HCT116 (cell line): ENCODE measurements around the gene CAPN5. TPM values are rescaled to one million over a fixed set of nuclear protein-coding genes. Genes with fewer than 3 reads are reported as not detected.

Experiments used
- ATAC-seq: fragments of 200-7000 bp; cut with Tn5 transposase; 2 replicates; pipeline ENCODE4 v1.9.1; 2020; ENCODE audit warnings: mild to moderate bottlenecking, moderate library complexity
- BruUV-seq: library from RNA; stranded (reverse); fragments of 400-500 nt; replicated peaks from 2 replicates; lab custom pipeline; 2021; lab: Mats Ljungman, UMichigan
- CTCF ChIA-PET: fragments of 300-600 bp; sonication (Branson Sonifier 250); formaldehyde crosslinking; loops from one replicate; lab custom pipeline; 2021; ENCODE audit warnings: antibody characterized with exemption; lab: Charles Lee
- POLR2A ChIA-PET: fragments of 300-600, 350-600 bp; sonication (Branson Sonifier 250); formaldehyde crosslinking; loops from one replicate; lab custom pipeline; 2021; ENCODE audit warnings: antibody characterized with exemption; lab: Charles Lee
- RAD21 ChIA-PET, 2 experiments: fragments of 300-600 bp; sonication (Branson Sonifier 250); formaldehyde crosslinking; loops; one replicate each; lab custom pipeline; 2023; ENCODE audit warnings: low total read pairs in 2 of 2; ENCODE audit not compliant: uncharacterized antibody in 2 of 2, unreplicated experiment in 2 of 2, low non-redundant PET in 1 of 2; lab: Charles Lee
- DNase-seq: peaks from one replicate; pipeline ENCODE4 v3.0.0-alpha.2; 2010; ENCODE audit warnings: low read depth, low spot score
- H2AFZ ChIP-seq: fragments of 200-600 bp; shearing (Covaris generic), sonication (generic); 2 replicates; pipeline ENCODE4 v1.6.1; 2017; ENCODE audit warnings: low read depth, mixed run types, mixed read lengths, antibody characterized with exemption, low read length; ENCODE audit not compliant: poor library complexity, severe bottlenecking
- H3K27ac ChIP-seq: 2 replicates; pipeline ENCODE4 v1.5.1; 2012; ENCODE audit warnings: low read depth, low read length
- H3K27me3 ChIP-seq: fragments of 200-600 bp; sonication (generic); 2 replicates; pipeline ENCODE4 v1.6.1; 2016; ENCODE audit warnings: mixed run types, low read length, mixed read lengths; ENCODE audit not compliant: insufficient read depth
- H3K36me3 ChIP-seq, 2 experiments: fragments of 200-500 bp in 1 of 2; fragments of 200-600 bp in 1 of 2; sonication (Bioruptor generic) in 1 of 2; sonication (generic) in 1 of 2; 2 replicates each; pipeline versions ENCODE4 v1.5.1 to v1.6.1; 2014 to 2016; ENCODE audit warnings: low read length in 2 of 2, inconsistent platforms in 1 of 2, mixed read lengths in 1 of 2, mixed run types in 1 of 2; ENCODE audit not compliant: insufficient read depth in 2 of 2, control insufficient read depth in 1 of 2
- H3K4me1 ChIP-seq, 2 experiments: fragments of 200-600 bp in 1 of 2; sonication (generic) in 1 of 2; 2 replicates each; pipeline versions ENCODE4 v1.5.1 to v1.6.1; 2012 to 2017; ENCODE audit warnings: low read length in 2 of 2, inconsistent platforms in 1 of 2, mild to moderate bottlenecking in 1 of 2, mixed read lengths in 1 of 2, mixed run types in 1 of 2, moderate library complexity in 1 of 2; ENCODE audit not compliant: insufficient read depth in 2 of 2, control insufficient read depth in 1 of 2
- H3K4me2 ChIP-seq: fragments of 200-600 bp; sonication (generic); 2 replicates; pipeline ENCODE4 v1.6.1; 2017; ENCODE audit warnings: mixed run types, low read length, mixed read lengths
- H3K4me3 ChIP-seq, 2 experiments: fragments of 200-600 bp in 1 of 2; sonication (generic) in 1 of 2; replicated peaks in 1 of 2; 2 replicates each; pipeline ENCODE4 v1.5.1; 2011 to 2016; ENCODE audit warnings: low read length in 2 of 2, control low read depth in 1 of 2, low read depth in 1 of 2, mild to moderate bottlenecking in 1 of 2, mixed read lengths in 1 of 2, mixed run types in 1 of 2
- H3K79me2 ChIP-seq: fragments of 200-600 bp; sonication (generic); 2 replicates; pipeline ENCODE4 v1.6.1; 2017; ENCODE audit warnings: mild to moderate bottlenecking, mixed run types, low read length, moderate library complexity, mixed read lengths; ENCODE audit not compliant: insufficient read depth
- H3K9ac ChIP-seq: fragments of 200-600 bp; sonication (generic); 2 replicates; pipeline ENCODE4 v1.6.1; 2016; ENCODE audit warnings: low read length, mixed read lengths
- H3K9me2 ChIP-seq: fragments of 200-600 bp; sonication (generic), shearing (Covaris generic); 2 replicates; pipeline ENCODE4 v1.6.1; 2017; ENCODE audit warnings: mixed run types, mild to moderate bottlenecking, moderate library complexity; ENCODE audit not compliant: insufficient read depth
- H3K9me3 ChIP-seq, 2 experiments: fragments of 200-500 bp in 1 of 2; fragments of 200-600 bp in 1 of 2; sonication (Bioruptor generic) in 1 of 2; sonication (generic) in 1 of 2; 2 replicates each; pipeline ENCODE4 v1.6.1; 2014 to 2017; ENCODE audit warnings: low read length in 2 of 2, mixed read lengths in 2 of 2, inconsistent platforms in 1 of 2, low read depth in 1 of 2, mild to moderate bottlenecking in 1 of 2, mixed run types in 1 of 2, moderate library complexity in 1 of 2; ENCODE audit not compliant: control insufficient read depth in 1 of 2, insufficient read depth in 1 of 2
- H4K20me1 ChIP-seq: fragments of 200-600 bp; sonication (generic), shearing (Covaris generic); 2 replicates; pipeline ENCODE4 v1.6.1; 2017; ENCODE audit warnings: mixed run types, mild to moderate bottlenecking, moderate library complexity; ENCODE audit not compliant: insufficient read depth
- CBX3 ChIP-seq: IDR thresholded peaks from 2 replicates; pipeline ENCODE4 v1.6.1; 2012; ENCODE audit warnings: low read depth
- CEBPB ChIP-seq: IDR thresholded peaks from 2 replicates; pipeline ENCODE4 v1.6.1; 2012; ENCODE audit warnings: low read depth
- EZH2phosphoT487 ChIP-seq: fragments of 200-600 bp; IDR thresholded peaks from 2 replicates; pipeline ENCODE4 v1.6.1; 2018; ENCODE audit warnings: antibody characterized with exemption, borderline replicate concordance
- FOSL1 ChIP-seq: IDR thresholded peaks from 2 replicates; pipeline ENCODE4 v1.6.1; 2012; ENCODE audit warnings: low read depth
- JUND ChIP-seq: IDR thresholded peaks from 2 replicates; pipeline ENCODE4 v1.6.1; 2012
- MAX ChIP-seq: IDR thresholded peaks from 2 replicates; pipeline ENCODE4 v1.6.1; 2012
- POLR2A ChIP-seq: IDR thresholded peaks from 2 replicates; pipeline ENCODE4 v1.7.0; 2011; ENCODE audit warnings: borderline replicate concordance; ENCODE audit not compliant: insufficient read depth, insufficient read length; ENCODE audit errors: extremely low read depth
- REST ChIP-seq: IDR thresholded peaks from 2 replicates; pipeline ENCODE4 v1.6.1; 2012; ENCODE audit warnings: low read depth
- SP1 ChIP-seq: IDR thresholded peaks from 2 replicates; pipeline ENCODE4 v1.6.1; 2012; ENCODE audit warnings: low read depth
- TCF7L2 ChIP-seq: IDR thresholded peaks from 2 replicates; pipeline ENCODE4 v1.7.0; 2011; ENCODE audit warnings: borderline replicate concordance, inconsistent platforms; ENCODE audit not compliant: insufficient read depth, insufficient read length; ENCODE audit errors: extremely low read depth
- ZFX ChIP-seq: fragments of 450-650 bp; IDR thresholded peaks from 2 replicates; pipeline ENCODE4 v1.6.1; 2017
- intact Hi-C: fragments of 100-400 bp; cut with micrococcal nuclease; formaldehyde crosslinking; loops from 2 replicates; pipeline ENCODE4 v1.10.0; 2022
- total RNA-seq: library from RNA; stranded (reverse); gene quantifications from one replicate; pipeline ENCODE4 v1.2.1, GENCODE V29; 2021; ENCODE audit not compliant: unreplicated experiment
- TF ChIP-seq, protein P1 (sequence below), 3 experiments: fragments of 200-600 bp in 1 of 3; sonication (generic) in 1 of 3; IDR thresholded peaks in 2 of 3; conservative IDR thresholded peaks in 1 of 3; 2 replicates each; pipeline ENCODE4 v1.5.1; 2012 to 2017; ENCODE audit warnings: low read depth in 2 of 3, low read length in 2 of 3, antibody characterized with exemption in 1 of 3, borderline replicate concordance in 1 of 3, control low read depth in 1 of 3, mild to moderate bottlenecking in 1 of 3, mixed read lengths in 1 of 3, mixed run types in 1 of 3, moderate library complexity in 1 of 3; ENCODE audit not compliant: insufficient read depth in 1 of 3

CAPN5 gene
- total RNA-seq, 1 experiment from 2014 or later: 8.6 TPM

DNA sequence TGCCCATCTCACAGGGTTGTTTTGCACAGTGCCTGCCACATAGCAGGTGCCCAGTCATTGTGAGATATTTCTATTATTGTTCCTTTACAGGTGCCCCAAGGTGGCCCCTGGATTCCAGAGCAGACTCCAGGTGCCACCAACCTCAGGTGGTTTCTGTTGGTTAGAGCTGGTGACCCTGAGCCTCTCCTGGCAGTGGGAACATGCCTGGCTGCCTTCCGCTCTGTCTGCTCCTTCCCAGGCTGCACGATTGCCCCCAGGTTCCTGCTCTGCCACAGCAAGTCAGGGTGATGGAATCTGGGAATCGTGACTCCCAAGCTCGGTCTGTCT lies 23.2 kb downstream of the CAPN5 start:
- no peak for TF ChIP-seq JUND
- TF ChIP-seq MAX: no peak
- no peak for TF ChIP-seq CBX3
- no peak for TF ChIP-seq ZFX
- no peak for TF ChIP-seq TCF7L2
- TF ChIP-seq POLR2A: no peak
- no peak for TF ChIP-seq SP1
- no peak for TF ChIP-seq EZH2phosphoT487
- H3K9me2 ChIP-seq: no peaks in the 10 kb centered on the region
- intact Hi-C loops: loop anchor here (5.0 kb wide), 1 partner anchor 283 kb away; no protein-coding TSS in a partner anchor
- no peak overlapping the region for H3K9ac ChIP-seq
- no peak for DNase-seq
- no peaks in the 10 kb centered on the region for H3K79me2 ChIP-seq
- RAD21 ChIA-PET: interaction anchor here in 1 of 2 experiments (1.9 to 2.5 kb wide), 2 partner anchors 27 to 42 kb away, joined by 5 to 24 read pairs; no protein-coding TSS in a partner anchor
- H3K27me3 ChIP-seq: no peaks in the 10 kb centered on the region
- H3K4me2 ChIP-seq: no peak overlapping the region
- H4K20me1 ChIP-seq: no peaks in the 10 kb centered on the region
- CTCF ChIA-PET: interaction anchor here (1.6 to 4.4 kb wide), 6 partner anchors 9 to 529 kb away, joined by 5 to 98 read pairs (median 20); no protein-coding TSS in a partner anchor
- POLR2A ChIA-PET: no interaction called here
- no peak for ATAC-seq
- no peak overlapping the region for H3K27ac ChIP-seq
- H3K36me3 ChIP-seq: no peaks in the 10 kb centered on the region
- BruUV-seq: no TSS peak
- no peak overlapping the region for H2AFZ ChIP-seq
- H3K4me3 ChIP-seq: no peak overlapping the region
- H3K4me1 ChIP-seq: peaks cover 2 to 11% of the 10 kb centered on the region in 2 experiments; a peak in 1 of 4 replicates
- no peaks in the 10 kb centered on the region for H3K9me3 ChIP-seq

DNA sequence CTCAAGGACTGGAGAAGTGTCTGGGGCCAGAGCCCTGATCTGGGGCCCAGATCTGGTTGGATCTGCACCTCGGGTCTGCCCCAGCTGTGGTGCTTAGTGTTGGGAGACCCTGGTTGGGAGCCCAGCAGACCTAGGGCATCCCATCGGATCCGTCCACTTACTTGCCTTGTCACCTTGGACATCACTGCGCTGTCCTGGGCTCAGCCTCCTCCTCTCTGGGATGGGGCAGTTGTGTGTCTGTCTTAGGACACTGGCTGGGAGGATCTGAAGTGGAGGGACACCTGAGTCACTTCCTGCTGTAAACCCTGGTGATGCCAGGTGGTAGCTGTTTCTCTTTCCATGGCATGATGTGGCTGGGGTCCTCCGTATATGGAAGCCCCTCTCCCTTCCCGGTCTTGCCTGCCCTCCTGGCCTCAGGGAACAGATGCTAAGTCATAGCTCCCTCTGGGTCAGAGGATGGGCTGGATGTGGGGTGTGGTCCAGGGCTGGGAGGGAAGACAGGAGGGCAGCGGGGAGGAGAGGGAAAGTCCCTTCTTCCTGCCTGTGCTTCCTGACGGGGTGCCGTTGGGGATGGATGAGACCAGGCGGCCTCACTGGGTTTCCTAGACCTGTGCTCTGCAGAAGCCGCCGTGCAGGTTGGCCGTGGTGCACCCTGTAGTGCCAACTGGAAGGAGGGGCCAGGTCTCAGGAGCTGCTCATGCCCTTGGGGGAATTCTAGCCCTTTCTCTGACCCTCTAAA lies 23.8 kb downstream of the CAPN5 start:
- BruUV-seq: no TSS peak
- no peak for TF ChIP-seq CEBPB
- no peak for TF ChIP-seq TCF7L2
- TF ChIP-seq MAX: no peak
- no peak for TF ChIP-seq EZH2phosphoT487
- no peak for TF ChIP-seq JUND
- TF ChIP-seq, protein P1, sequence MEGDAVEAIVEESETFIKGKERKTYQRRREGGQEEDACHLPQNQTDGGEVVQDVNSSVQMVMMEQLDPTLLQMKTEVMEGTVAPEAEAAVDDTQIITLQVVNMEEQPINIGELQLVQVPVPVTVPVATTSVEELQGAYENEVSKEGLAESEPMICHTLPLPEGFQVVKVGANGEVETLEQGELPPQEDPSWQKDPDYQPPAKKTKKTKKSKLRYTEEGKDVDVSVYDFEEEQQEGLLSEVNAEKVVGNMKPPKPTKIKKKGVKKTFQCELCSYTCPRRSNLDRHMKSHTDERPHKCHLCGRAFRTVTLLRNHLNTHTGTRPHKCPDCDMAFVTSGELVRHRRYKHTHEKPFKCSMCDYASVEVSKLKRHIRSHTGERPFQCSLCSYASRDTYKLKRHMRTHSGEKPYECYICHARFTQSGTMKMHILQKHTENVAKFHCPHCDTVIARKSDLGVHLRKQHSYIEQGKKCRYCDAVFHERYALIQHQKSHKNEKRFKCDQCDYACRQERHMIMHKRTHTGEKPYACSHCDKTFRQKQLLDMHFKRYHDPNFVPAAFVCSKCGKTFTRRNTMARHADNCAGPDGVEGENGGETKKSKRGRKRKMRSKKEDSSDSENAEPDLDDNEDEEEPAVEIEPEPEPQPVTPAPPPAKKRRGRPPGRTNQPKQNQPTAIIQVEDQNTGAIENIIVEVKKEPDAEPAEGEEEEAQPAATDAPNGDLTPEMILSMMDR (IDR thresholded peaks at IDR 0.05 in 2 of 3, conservative IDR thresholded peaks at IDR 0.05 in 1 of 3; ENCODE audit: borderline replicate concordance in 1 of 3, insufficient read depth in 1 of 3, low read depth in 2 of 3, low read length in 2 of 3): no peak
- TF ChIP-seq REST: no peak
- no peak for TF ChIP-seq FOSL1

More for the DNA sequence above, 23.8 kb downstream of the CAPN5 start:
- no peak overlapping the region for H3K27ac ChIP-seq
- no peak overlapping the region for H2AFZ ChIP-seq
- no peak overlapping the region for H3K9ac ChIP-seq
- ATAC-seq (no peak; the same call in none of the 2 replicates), DNase-seq (no peak)
- RAD21 ChIA-PET: interaction anchor here (0.8 to 2.5 kb wide), 7 partner anchors 17 to 357 kb away, joined by 3 to 29 read pairs (median 4); no protein-coding TSS in a partner anchor
- CTCF ChIA-PET: interaction anchor here (0.6 to 4.4 kb wide), 26 partner anchors 9 to 529 kb away, joined by 3 to 98 read pairs (median 8); partner anchors contain the start of gene CAPN5
- peaks cover 2 to 11% of the 10 kb centered on the region in 2 experiments; a peak in 1 of 4 replicates for H3K4me1 ChIP-seq
- H3K27me3 ChIP-seq: no peaks in the 10 kb centered on the region
- no peak overlapping the region for H3K4me2 ChIP-seq
- H3K9me2 ChIP-seq: no peaks in the 10 kb centered on the region
- no peaks in the 10 kb centered on the region for H3K79me2 ChIP-seq
- H3K36me3 ChIP-seq: no peaks in the 10 kb centered on the region
- intact Hi-C loops: loop anchor here (1.0 to 5.0 kb wide), 4 partner anchors 43 to 356 kb away; no protein-coding TSS in a partner anchor
- no peaks in the 10 kb centered on the region for H3K9me3 ChIP-seq
- no peak overlapping the region for H3K4me3 ChIP-seq
- H4K20me1 ChIP-seq: no peaks in the 10 kb centered on the region
- POLR2A ChIA-PET: interaction anchor here (0.9 to 2.5 kb wide), 3 partner anchors 17 to 42 kb away, joined by 3 to 23 read pairs (median 4); partner anchors contain the start of gene CAPN5
